ENCODE measurements around the gene DUSP28.

DUSP28 gene

DNA sequence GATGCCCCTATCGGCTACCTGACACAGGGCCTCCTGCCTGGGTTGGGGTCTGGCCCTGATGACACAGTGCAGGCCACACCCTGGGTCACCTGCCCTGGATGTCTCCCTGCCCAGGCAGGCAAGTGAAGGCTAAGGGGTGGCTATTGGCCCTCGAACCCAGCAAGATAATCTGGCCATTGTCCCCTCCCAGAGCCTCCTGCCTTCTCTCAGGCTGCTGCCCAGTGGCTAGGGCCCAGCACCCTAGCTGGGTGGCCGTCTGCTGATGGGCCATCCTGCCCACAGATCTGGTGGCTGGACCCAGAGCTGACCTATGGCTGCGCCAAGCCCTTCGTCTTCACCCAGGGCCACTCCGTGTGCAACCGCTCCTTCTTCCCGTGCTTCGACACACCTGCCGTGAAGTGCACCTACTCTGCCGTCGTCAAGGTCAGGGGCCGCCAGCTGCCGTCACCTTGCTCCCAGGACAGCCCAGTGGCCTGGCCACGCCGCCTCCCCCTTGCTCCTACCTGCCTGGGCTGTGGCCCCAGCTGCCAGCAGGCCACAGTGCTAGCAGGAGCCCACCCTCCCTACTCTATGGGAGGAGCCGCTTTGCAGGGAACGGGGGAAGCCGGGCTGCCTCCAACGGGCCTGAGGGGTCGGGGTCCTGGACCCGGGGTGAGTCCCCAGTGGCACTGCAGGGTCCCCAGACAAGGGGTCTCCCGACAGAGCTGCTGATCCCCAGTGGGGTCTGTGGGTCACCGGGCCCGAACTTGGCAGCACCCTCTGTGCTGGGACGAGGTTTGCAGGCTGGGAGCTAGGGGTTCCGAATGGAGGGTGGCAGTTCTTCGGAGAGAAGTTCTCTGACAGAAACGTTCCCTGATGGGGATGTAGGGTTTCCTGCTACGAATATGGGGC is 12.2 kb downstream of the DUSP28 start:
- no peak for DNase-seq (ENCODE audit: low read depth in 2 of 2)

DNA sequence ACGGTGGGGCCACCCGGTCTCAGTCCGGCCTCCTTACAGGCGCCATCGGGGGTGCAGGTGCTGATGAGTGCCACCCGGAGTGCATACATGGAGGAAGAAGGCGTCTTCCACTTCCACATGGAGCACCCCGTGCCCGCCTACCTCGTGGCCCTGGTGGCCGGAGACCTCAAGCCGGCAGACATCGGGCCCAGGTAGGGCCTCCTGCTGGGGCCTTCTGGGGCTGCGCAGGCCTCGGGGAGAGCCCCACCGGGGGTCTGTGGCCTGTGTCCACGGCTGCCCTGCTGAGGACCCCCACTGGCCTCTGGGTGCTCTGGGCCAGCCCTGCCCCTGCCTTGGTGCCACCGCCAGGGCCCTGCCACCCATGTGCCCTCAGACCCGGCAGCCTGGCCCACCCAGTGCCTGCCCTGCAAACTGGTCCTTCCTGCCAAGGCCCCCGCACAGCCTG is 12.9 kb downstream of the DUSP28 start:
- no peak for DNase-seq (ENCODE audit: low read depth in 2 of 2)

DNA sequence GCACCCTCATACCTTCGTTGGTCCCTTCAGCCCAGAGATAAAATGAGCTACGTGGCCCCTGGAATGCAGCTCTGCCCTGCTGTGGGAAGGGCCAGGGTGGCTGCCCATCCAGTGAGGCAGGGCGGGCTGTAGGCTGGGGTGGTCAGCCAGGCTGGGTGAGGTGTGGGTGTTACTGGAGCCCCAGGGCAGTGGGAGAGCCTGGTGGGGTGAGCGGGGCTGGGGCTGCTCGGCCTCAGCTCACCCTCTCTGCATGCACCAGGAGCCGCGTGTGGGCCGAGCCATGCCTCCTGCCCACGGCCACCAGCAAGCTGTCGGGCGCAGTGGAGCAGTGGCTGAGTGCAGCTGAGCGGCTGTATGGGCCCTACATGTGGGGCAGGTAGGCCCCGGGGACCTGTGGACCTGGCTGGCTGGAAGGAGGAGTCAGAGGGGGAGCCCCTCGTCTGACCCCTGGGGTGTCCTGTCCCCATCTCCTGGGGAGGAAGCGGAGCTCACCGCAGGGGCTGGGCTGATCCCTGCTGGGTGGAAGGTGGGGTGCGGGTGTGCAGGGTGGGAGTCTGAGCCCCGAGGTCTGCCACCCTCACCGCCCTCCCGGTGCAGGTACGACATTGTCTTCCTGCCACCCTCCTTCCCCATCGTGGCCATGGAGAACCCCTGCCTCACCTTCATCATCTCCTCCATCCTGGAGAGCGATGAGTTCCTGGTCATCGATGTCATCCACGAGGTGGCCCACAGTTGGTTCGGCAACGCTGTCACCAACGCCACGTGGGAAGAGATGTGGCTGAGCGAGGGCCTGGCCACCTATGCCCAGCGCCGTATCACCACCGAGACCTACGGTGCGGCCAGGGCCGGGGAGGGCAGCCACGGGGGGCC is 13.6 kb downstream of the DUSP28 start:
- no peak for DNase-seq (ENCODE audit: low read depth in 2 of 2)

DNA sequence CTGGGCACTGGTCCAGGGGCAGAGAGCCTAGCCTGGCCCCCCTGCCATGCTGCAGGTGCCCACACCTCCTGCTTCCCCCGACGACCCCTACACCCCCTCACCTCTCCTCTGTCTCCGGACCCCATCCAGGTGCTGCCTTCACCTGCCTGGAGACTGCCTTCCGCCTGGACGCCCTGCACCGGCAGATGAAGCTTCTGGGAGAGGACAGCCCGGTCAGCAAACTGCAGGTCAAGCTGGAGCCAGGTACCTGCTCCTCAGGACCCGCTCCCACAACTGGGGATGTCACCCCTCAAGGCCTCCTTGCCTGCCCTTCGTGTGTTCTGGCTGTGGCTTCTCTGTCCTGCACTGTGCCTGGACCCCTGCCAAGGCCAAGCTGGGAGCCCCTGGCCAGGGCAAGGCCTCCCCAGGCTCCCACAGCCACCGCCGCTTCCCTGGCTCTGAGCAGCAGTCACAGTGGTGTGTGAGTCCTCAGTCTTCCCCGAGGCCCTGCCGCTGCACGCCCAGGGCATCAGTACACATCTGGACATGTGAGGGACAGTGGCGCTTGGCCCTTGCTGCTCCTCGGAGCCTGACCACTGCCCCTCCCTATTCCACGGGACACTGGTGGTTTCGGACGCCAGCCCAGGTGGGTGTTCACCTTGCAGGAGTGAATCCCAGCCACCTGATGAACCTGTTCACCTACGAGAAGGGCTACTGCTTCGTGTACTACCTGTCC is 14.4 kb downstream of the DUSP28 start:
- no peak for DNase-seq (ENCODE audit: low read depth in 2 of 2)

DNA sequence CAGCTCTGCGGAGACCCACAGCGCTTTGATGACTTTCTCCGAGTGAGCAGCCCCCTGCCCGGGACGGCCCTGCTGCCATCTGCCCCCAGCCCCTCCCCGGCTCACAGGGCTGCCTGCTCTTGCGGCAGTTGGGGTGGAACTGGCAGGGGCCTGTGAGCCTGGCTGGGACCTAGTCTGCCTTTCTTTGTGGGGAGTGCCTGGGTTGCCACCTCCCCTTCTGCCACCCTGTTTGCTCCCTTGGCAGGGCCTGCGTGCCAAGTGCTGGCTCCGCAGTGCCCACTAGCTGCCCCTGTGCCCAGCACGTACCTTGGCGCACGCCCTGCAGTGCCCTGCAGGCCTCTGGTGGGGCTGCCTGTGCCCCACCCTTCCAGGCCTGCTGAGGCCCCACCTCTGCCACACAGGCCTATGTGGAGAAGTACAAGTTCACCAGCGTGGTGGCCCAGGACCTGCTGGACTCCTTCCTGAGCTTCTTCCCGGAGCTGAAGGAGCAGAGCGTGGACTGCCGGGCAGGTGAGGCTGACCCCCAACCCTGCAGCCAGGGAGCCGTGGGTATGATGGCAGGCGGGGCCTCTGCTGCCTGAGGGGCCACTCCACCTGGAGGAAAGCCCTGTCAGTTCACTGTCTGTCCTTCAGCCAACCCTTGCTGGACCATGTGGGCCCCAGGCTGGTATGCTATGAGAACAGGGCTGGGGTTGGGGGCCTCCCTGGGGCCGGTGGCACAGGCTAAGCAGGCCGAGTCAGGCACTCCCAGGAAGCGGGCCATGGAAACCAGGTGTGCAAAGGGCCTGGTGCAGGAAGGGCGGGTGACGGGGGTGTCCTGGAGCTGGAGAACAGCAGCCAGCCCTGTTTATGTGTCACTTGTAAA is 15.2 kb downstream of the DUSP28 start:
- DNase-seq (ENCODE audit: low read depth in 2 of 2), result no peak

DNA sequence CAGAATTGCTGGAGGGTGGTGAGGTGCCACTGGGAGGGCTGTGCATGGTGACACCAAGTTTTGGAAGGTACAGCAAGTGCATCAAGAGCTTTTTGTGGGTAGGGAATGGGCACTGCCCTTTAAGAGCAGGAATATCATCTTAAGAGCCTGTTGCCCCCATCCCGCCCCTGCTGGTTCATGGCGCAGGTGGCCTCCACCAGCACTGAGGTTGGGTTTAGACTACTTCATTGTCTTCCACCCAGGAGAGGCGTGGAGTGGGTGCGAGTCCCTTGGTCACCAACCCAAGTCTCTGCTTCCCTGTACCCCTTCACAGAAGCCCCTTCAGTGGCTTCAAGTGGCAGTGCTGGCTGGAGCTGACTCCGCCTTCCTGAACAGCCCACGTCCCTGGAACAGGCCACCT is 15.9 kb downstream of the DUSP28 start:
- DNase-seq (ENCODE audit: low read depth in 2 of 2), result no peak

DNA sequence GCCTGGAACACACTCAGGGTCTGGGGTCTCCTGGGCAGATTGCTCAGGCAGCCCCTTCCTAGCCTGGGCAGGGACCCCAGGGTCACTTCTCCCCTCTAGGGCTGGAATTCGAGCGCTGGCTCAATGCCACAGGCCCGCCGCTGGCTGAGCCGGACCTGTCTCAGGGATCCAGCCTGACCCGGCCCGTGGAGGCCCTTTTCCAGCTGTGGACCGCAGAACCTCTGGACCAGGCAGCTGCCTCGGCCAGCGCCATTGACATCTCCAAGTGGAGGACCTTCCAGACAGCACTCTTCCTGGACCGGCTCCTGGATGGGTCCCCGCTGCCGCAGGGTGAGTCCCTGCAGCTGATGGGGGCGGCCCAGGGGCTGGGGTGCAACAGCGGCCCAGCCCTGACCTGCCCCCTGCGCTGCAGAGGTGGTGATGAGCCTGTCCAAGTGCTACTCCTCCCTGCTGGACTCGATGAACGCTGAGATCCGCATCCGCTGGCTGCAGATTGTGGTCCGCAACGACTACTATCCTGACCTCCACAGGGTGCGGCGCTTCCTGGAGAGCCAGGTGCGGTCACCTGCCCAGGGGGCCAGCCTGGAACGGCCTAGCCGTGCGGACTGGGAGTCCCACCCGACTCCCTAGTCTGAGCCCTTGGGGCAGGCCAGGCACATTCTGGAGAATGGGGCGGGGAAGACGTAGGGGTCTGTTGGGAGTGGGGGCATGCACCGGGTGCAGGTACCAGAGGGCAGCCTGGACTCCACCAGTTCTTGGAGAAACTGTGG is 16.5 kb downstream of the DUSP28 start:
- DNase-seq (ENCODE audit: low read depth in 2 of 2), result no peak

DNA sequence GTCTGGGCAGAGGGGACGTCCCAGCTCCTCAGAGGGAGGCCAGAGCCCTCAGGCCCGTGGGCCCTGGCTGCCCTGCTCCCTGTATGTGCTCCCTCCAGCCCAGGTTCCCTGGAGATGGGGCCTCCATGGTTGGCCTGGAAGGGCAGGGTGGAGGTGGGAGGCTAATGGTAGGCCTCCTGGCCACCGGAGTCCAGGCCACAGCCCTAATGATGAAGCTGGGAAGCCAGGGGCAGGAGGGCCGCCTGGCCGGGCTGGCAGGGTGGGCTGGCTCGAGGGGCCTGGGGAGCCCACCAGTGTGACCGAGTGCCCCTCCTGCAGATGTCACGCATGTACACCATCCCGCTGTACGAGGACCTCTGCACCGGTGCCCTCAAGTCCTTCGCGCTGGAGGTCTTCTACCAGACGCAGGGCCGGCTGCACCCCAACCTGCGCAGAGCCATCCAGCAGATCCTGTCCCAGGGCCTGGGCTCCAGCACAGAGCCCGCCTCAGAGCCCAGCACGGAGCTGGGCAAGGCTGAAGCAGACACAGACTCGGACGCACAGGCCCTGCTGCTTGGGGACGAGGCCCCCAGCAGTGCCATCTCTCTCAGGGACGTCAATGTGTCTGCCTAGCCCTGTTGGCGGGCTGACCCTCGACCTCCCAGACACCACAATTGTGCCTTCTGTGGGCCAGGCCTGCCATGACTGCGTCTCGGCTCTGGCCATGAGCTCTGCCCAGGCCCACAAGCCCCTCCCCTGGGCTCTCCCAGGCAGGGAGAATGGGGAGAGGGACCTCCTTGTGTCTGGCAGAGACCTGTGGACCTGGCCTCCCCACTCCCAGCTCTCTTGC is 17.3 kb downstream of the DUSP28 start:
- DNase-seq (ENCODE audit: low read depth in 2 of 2), result no peak

DNA sequence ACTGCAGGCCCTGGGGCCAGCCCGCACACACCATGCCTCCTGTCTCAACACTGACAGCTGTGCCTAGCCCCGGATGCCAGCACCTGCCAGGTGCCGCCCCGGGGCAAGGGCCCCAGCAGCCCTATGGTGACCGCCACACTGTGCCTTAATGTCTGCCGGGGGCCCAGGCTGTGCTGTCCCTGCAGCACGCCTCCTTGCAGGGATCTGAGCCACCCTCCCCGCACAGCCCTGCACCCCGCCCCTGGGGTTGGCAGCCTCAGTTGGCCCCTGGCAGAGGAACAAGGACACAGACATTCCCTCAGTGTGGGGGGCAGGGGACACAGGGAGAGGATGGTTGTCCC is 17.9 kb downstream of the DUSP28 start:
- DNase-seq (ENCODE audit: low read depth in 2 of 2), result no peak

DNA sequence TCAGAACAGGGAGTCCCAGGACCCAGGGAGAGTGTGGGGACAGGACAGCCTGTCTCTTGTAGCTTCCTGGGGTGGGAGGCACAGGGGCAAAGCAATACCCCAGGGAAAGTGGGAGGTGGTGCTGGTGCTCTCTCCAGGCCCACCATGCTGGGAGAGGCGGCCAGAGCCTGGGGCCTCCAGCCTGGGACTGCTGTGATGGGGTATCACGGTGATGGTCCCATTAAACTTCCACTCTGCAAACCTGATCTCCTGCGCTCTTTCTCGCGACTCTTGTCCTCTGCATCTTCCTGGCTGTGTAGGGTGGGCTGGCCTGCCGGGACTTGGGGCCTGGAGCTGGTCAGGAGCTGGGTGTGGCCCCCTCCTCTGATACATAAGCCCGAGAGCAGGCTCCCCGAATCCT is 18.3 kb downstream of the DUSP28 start:
- DNase-seq (ENCODE audit: low read depth in 2 of 2), result no peak

DNA sequence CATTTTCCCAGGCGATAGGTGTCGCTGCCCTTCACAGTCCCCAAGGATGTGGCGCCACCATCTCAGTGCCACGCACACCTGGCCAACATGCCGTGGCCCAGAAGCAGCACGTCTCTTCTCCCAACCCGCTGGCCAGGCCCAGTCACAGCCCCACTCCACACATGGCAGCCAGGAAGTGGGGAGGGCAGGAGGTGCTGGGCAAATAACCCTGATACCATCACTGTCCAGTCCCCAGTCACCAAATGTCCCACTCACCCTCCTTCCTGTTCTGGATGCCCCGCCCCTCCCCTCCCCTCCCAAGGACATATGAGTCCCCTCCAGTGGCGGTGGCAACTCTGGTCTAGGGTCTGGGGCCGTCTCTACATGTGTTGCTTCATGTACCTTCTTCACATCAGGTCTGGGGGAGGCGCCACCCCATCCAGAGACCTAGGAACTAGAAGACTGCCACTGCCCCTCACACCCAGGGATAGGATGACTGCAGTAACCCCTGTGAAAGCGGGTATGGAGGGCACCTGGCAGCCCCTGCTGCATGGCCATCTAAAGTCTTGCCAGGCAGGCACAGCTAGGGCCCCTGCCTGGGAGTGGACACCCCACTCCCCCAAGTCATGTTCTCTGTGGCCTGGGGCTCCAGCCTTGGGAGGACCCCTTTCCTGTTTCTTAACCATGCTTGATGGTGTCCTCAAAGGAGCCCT is 19.1 kb downstream of the DUSP28 start:
- DNase-seq (ENCODE audit: low read depth in 2 of 2), result no peak

DNA sequence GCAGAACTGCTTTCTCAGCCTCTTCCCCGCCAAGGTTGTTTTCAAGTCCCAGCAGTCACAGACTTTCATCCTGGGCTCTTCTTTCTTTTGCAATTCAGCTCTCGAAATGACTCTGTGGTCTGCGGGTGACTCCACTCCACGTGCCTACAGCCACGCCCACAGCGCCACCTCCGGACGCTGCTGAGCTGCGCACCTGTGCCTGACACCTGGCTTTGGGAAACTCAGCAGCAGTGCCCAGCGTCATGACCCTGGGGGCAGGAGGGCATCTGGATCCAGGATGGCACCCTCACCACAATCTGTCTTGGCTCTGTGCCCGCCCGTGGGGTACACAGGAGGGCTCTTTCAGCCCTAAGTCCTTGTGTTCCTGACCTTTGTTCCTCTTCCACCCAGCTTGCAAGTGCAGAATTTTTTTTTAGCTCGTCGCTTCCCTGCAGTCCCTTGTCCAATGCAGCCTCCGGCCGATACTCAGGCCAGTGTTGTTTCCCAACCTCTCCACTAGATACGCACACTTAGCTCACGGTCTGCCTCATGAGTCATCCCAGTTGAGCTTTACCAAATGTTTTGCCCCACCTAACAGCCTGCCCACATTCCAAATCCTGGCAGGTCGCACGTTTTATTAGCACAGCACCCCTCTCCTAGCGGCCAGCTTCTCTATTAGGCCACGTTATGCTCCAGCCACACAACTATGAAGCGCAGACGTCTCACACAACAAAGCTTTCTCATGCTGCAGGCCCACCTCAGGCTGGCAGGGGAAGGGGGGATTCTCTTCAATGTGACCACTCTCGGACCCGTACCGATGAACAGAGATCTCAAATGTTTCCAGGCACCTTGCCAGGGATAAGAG is 19.8 kb downstream of the DUSP28 start:
- DNase-seq (ENCODE audit: low read depth in 2 of 2), result peak; percentile 48 to 53

DNA sequence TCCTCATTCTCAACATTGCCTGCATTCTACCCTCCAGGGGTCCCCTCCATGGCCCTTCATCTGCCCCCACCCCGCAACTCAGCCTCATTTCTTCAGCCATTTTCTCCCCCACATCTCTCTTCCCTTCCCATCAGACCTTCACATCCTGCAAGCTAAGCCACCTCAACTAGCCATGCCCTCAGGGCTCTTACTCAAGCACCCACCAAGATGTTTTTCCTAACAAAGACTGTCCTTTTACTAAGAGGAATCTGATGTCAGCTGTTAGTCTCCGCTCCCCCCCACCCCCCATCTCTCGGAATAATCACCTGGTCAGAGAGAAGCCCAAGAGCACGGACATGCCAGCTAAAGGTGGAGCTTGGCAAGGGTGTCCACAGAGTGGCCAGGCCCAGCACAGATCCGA is 21.7 kb downstream of the DUSP28 start:
- no peak for DNase-seq (ENCODE audit: low read depth in 2 of 2)

DNA sequence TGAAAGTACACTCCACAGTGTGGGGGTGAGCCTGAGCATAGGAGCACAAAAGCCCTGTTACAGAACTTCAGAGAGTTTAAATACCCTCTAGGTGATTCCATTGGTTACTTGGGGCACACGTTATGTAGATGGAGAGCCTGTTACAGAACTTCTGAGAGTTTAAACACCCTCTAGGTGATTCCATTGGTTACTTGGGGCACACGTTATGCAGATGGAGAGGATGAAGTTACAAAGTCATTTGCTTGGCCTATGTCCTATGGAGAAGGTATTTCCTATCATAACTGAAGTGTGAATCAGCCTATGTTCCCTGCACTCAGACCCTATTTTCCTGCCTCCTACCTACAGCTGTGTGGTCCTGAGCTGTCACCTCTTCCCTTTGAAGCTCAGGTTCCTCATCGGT is 22.6 kb downstream of the DUSP28 start:
- no peak for DNase-seq (ENCODE audit: low read depth in 2 of 2)

DNA sequence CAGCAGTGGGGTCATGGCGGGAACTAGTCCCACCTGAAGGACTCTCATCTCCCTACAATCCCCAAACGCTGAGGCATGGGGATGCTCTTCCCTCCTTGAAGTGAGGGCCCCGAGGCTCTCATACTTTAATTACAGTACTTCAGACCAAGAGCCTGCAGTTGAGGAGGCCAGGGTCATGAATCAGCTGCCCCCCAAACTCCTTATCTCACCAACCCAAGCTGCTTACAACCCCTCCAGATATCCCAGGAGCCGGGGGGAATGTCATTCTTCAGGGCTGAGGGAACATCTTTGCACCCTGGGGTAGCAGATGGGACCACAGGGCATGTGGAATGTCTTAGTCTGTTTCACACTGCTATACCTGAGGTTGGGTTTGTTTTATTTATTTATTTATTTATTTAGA is 23.6 kb downstream of the DUSP28 start:
- DNase-seq (ENCODE audit: low read depth in 2 of 2), result no peak

DNA sequence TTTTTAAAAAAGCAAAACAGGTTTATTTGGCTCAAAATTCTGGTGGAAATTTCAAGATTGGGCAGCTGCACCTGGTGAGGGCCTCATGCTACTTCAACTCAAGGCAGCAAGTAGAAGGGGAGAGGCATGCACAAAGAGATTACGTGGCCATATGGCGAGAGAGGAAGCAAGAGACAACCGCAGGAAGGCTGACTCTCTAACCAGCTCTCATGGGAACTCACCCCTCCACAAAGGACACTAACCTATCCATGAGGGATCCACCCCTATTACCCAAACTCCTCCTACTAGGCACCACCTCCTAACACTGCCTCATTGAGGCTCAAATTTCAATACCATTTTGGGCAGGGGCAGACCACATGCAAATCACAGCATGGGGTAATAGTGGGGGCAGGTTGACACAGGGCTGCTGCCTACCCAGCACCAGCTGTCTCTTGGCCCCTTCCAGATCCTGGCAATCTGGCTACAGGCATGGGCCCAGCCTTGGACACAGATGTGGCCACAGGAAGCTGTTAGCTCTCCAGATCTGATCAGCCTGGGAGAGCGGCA is 24.4 kb downstream of the DUSP28 start:
- no peak for DNase-seq (ENCODE audit: low read depth in 2 of 2)

DNA sequence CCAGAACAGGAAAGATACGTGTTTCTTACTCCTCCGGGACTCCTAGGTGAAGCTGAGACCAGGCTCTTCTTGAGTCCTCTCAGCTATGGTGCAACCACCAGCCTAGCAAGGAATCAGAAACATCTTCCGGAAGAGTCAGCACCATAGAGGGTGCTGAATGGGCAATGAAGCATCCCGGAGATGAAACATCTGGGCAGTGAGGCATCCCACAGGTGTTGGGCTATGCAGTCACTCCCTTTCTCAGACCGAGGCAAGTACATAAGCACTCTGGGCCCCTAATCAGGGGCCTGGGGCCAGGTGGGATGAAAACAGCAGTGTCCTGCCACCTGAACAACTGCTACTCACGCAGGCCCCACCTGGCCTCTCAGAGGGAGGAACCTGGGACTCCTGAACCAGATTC is 24.9 kb downstream of the DUSP28 start:
- no peak for DNase-seq (ENCODE audit: low read depth in 2 of 2)

DNA sequence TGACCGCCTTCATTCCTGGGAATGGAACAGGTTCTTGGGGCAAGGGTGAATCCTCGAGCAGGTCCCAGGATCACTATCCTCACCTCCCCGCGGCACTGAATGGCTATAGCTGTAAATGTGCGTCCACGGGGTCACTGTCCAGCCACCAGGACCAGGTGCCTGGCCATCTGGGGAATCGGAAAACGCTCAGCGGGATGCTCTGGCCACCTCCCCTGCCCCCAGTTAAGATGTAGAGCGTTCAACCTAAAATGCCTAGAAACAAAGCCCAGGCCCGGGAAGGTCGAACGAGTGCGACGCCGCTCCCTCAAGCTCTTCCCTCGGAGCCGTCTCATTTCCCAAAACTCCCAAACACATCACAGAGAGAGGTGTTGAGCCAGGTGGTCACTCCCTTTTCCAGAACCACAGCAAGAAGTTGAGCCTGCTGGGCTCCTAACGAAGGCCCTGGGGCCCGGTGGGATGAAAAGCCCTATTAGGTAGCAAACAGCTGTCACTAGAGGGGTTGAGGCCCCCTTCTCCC is 25.6 kb downstream of the DUSP28 start:
- no peak for DNase-seq (ENCODE audit: low read depth in 2 of 2)

Data from stimulated activated CD4-positive, alpha-beta T cell treated with anti-CD3 and anti-CD28 coated beads, Interleukin-1b, Interleukin-23, amount 100 ng/mL, for 1 hour (primary cell).